ENCODE data around the gene AFAP1L1.

The AFAP1L1 gene

DNA sequence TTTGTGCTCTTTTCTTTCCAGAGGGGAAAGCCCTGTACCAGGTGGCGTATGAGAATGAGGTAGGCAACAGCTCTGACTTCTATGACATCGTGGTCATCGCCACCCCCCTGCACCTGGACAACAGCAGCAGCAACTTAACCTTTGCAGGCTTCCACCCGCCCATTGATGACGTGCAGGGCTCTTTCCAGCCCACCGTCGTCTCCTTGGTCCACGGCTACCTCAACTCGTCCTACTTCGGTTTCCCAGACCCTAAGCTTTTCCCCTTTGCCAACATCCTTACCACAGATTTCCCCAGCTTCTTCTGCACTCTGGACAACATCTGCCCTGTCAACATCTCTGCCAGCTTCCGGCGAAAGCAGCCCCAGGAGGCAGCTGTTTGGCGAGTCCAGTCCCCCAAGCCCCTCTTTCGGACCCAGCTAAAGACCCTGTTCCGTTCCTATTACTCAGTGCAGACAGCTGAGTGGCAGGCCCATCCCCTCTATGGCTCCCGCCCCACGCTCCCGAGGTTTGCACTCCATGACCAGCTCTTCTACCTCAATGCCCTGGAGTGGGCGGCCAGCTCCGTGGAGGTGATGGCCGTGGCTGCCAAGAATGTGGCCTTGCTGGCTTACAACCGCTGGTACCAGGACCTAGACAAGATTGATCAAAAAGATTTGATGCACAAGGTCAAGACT is 96.5 kb downstream of the AFAP1L1 start:
- TF ChIP-seq, protein P1, sequence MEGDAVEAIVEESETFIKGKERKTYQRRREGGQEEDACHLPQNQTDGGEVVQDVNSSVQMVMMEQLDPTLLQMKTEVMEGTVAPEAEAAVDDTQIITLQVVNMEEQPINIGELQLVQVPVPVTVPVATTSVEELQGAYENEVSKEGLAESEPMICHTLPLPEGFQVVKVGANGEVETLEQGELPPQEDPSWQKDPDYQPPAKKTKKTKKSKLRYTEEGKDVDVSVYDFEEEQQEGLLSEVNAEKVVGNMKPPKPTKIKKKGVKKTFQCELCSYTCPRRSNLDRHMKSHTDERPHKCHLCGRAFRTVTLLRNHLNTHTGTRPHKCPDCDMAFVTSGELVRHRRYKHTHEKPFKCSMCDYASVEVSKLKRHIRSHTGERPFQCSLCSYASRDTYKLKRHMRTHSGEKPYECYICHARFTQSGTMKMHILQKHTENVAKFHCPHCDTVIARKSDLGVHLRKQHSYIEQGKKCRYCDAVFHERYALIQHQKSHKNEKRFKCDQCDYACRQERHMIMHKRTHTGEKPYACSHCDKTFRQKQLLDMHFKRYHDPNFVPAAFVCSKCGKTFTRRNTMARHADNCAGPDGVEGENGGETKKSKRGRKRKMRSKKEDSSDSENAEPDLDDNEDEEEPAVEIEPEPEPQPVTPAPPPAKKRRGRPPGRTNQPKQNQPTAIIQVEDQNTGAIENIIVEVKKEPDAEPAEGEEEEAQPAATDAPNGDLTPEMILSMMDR (IDR thresholded peaks at IDR 0.05; ENCODE audit: insufficient read depth, low read depth, low read length, missing control alignments), result no peak
- DNase-seq (ENCODE audit: low read depth), result no peak
- no peak overlapping the region for H3K4me3 ChIP-seq (ENCODE audit: low read depth, low read length)

DNA sequence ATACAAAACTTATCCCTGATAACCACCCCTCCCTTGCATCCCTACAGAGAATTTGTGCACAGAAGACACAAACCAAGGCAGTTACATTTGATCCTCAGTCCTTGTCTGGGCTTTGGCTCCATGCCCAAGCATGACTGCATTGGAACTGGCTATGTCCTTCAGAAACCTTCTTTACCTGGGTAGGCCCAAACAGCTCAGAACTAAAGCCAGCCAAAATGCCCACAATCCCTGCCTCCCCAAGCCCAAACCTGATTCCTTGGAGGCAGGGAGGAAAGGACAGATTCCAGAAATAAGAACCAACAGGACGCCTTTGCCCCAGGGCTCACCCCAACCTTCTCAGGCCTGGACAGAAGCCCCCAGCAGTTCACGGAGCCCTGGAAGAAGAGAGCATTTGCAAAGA is 99.2 kb downstream of the AFAP1L1 start:
- DNase-seq (ENCODE audit: low read depth), result no peak
- H3K4me3 ChIP-seq (ENCODE audit: low read depth, low read length), result no peak overlapping the region
- TF ChIP-seq, protein P1 (IDR thresholded peaks at IDR 0.05; ENCODE audit: insufficient read depth, low read depth, low read length, missing control alignments), result no peak

DNA sequence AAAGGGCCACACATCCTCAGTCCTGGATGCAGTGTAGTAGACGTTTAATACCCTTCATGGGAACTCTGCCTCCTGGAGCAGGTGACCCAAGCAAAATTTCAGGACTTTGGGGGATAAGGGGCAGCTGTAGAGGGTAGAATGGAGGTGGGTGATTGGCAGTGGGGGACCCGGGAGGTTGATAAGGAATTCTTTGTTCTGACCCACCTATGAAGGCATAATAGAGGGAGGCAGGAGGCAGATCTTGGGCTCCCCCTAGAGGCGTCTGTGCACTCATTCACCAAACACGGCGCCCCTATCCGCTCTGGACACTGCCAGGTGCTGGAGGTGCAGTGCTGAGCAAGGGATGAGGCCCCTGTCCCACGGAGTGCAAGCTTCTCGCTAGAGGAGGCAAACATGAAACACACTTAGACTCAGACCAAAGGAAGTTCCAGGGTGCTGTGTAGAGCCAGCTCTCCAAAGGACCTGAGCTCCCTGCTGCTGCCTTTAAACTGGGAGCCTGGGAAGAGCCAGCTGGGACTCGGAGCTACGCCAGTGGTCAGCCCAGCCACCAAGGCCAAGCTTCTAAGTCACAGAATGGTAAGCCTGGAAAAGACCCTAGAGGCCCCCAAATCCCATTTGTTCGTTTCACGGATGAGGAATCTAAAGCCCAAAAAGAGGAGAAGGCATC is 99.8 kb downstream of the AFAP1L1 start:
- peak; percentile 70 for DNase-seq (ENCODE audit: low read depth)
- TF ChIP-seq, protein P1 (IDR thresholded peaks at IDR 0.05; ENCODE audit: insufficient read depth, low read depth, low read length, missing control alignments), result peak; percentile 89
- no peak overlapping the region for H3K4me3 ChIP-seq (ENCODE audit: low read depth, low read length)

DNA sequence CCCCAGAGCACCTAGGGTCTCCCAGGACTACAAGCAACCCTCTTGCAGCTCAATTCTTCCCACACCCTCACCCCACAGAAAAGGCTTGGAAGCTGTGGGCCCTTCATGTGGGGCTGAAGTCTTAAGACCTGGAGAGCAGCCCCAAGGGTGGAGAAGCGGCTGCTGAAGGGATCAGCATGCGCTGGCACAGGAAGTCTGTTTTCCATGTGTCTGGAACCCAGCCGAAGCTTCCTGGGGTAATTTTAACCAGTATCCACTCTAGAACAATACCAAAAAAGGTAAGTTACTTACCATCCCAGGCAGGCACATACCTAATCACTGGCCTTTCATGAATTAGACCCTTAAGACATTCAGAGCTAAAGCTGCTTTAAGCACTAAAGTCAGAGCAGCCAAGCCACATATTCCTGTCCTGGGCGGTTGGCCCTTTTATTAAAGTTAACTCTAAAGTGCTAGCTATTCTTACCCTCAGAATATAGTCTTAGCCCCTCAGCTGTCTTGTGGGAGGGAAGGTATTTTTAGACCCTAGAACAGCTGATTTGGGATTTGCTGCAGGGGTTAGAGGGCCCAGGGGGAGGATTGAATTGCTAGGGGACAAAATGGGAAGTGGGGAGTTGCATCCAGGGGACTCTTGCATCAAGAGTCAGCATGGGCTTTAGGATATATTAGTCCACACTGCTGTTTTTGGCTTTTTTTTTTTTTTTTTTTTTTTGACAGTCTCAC is 100.6 kb downstream of the AFAP1L1 start:
- no peak for DNase-seq (ENCODE audit: low read depth)
- no peak overlapping the region for H3K4me3 ChIP-seq (ENCODE audit: low read depth, low read length)
- TF ChIP-seq, protein P1 (IDR thresholded peaks at IDR 0.05; ENCODE audit: insufficient read depth, low read depth, low read length, missing control alignments), result no peak

DNA sequence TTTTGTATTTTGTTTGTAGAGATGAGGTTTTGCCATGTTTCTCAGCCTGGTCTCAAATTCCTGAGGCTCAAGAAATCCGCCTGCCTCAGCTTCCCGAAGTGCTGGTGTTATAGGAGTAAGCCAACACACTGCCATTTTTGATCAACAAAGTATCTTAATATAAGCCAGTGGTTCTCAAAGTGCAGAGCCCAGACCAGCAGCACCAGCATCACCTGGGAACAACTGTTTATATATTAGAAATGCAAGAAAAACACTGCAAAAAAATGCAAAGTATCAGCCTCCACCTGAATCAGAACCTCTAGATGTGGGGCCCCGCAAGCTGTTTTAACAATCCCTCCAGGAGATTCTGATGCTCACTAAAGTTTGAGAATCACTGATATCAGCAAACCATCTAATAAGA is 101.3 kb downstream of the AFAP1L1 start:
- TF ChIP-seq, protein P1 (IDR thresholded peaks at IDR 0.05; ENCODE audit: insufficient read depth, low read depth, low read length, missing control alignments), result no peak
- H3K4me3 ChIP-seq (ENCODE audit: low read depth, low read length), result no peak overlapping the region
- DNase-seq (ENCODE audit: low read depth), result no peak

DNA sequence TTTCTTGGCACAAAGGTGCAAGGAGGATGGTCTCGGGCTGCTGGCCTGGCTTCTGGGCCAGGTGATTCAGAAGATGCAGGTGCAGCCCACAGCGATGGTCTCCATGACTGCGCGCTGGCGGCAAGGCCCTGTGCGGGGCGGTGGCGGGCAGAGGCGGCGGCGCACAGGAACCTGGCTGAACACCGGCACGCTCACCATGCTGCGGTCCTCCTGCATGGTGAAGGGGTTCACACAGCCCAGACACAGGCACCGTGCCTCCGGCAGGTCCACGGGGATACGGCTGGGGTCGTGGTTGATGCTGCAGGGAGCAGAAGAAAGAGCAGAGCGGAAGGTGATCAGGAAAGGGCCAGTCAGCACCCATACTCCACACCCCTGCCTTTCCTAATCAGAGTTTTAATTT is 102.6 kb downstream of the AFAP1L1 start:
- no peak overlapping the region for H3K4me3 ChIP-seq (ENCODE audit: low read depth, low read length)
- TF ChIP-seq, protein P1 (IDR thresholded peaks at IDR 0.05; ENCODE audit: insufficient read depth, low read depth, low read length, missing control alignments), result no peak
- DNase-seq (ENCODE audit: low read depth), result no peak
